Measurements from ENCODE around the gene SUSD4. TPM values are rescaled to one million over a fixed set of nuclear protein-coding genes. Genes with fewer than 3 reads are reported as not detected.

SUSD4 gene
- total and polyA plus RNA-seq, 2 donors (not counting 3 experiments of a cell fraction or from before 2014, with no cell fraction given) = not detected

- no peak overlapping the region for H3K4me3 ChIP-seq (replicated peaks in 1 of 3; ENCODE audit: insufficient read depth in 1 of 3, low read depth in 1 of 3, low read length in 3 of 3)
- no peaks in the 10 kb centered on the region for H3K36me3 ChIP-seq (ENCODE audit: control insufficient read depth in 2 of 2, extremely low read depth in 1 of 2, insufficient read depth in 2 of 2, low read length in 2 of 2)
- H3K79me2 ChIP-seq (ENCODE audit: control insufficient read depth, insufficient read depth, low read length) = no peaks in the 10 kb centered on the region
- ChIA-PET POLR2A (no interaction called here), CTCF (no interaction called here)
- intact Hi-C loops (cut with micrococcal nuclease) (no loop called here), dilution Hi-C loops (cut with MboI; ENCODE audit: extremely low pct_ligation_motif_present, low sequenced_read_pairs) (no loop called here)
- BruUV-seq (replicated peaks) = no TSS peak
- no peak overlapping the region for H2AFZ ChIP-seq (ENCODE audit: low read depth, low read length)
- FAIRE-seq = no peak
- no peaks in the 10 kb centered on the region for H3K9me3 ChIP-seq (replicated peaks; ENCODE audit: control insufficient read depth, insufficient read depth, low read length)
- no peak for DNase-seq (ENCODE audit: low read depth, low spot score)
- H3K9me1 ChIP-seq (replicated peaks; ENCODE audit: control insufficient read depth, extremely low read depth, insufficient read depth, low read length) = no peaks in the 10 kb centered on the region
- no peaks in the 10 kb centered on the region for H4K20me1 ChIP-seq (replicated peaks; ENCODE audit: control insufficient read depth, extremely low read depth, insufficient read depth, low read length)
- TF ChIP-seq MYC (IDR thresholded peaks at IDR 0.05; ENCODE audit: low read depth, low read length) = no peak
- TF ChIP-seq FOS (IDR thresholded peaks at IDR 0.05; ENCODE audit: borderline replicate concordance, insufficient read depth, low read length) = no peak
- no peak for TF ChIP-seq EZH2 (IDR thresholded peaks at IDR 0.05; ENCODE audit: borderline replicate concordance, low read depth, low read length, severe bottlenecking)
- no peak for TF ChIP-seq POLR2AphosphoS5 (IDR thresholded peaks at IDR 0.05; ENCODE audit: insufficient read depth, low read depth, low read length)
- no peak for TF ChIP-seq CTCF (IDR thresholded peaks at IDR 0.05; ENCODE audit: extremely low read depth in 1 of 2, insufficient read depth in 1 of 2, low read depth in 1 of 2, low read length in 2 of 2)
- TF ChIP-seq POLR2A (IDR thresholded peaks at IDR 0.05; ENCODE audit: low read depth, low read length) = no peak
- TF ChIP-seq MAX (IDR thresholded peaks at IDR 0.05; ENCODE audit: insufficient read depth, insufficient read length) = no peak
- no peak for TF ChIP-seq GATA2 (IDR thresholded peaks at IDR 0.05; ENCODE audit: insufficient read depth, insufficient read length, low read depth, low read length)
- TF ChIP-seq JUN (IDR thresholded peaks at IDR 0.05; ENCODE audit: borderline replicate concordance, insufficient read depth, insufficient read length, low read depth) = no peak
- H3K4me2 ChIP-seq (ENCODE audit: insufficient read depth, low read length) = no peak overlapping the region
- no peak overlapping the region for H3K27ac ChIP-seq (ENCODE audit: insufficient read depth, low read depth, low read length)
- peaks cover 0 to 2% of the 10 kb centered on the region in 2 experiments for H3K27me3 ChIP-seq (ENCODE audit: control insufficient read depth in 2 of 2, insufficient read depth in 2 of 2, low read length in 2 of 2)
- peaks cover 3% of the 10 kb centered on the region for H3K4me1 ChIP-seq (ENCODE audit: control insufficient read depth, extremely low read depth, insufficient read depth, low read length)
- no peak overlapping the region for H3K9ac ChIP-seq (replicated peaks; ENCODE audit: extremely low read depth, insufficient read depth, low read length)
Observed at GRCh38 chr1:223228201-223228600, 135.8 kb downstream of the SUSD4 start.
